HepG2 (cell line): ENCODE data around the gene GMEB2. TPM values are rescaled to one million over a fixed set of nuclear protein-coding genes. Genes with fewer than 3 reads are reported as not detected.

Experiments used
- ATAC-seq: fragments of 200-7000 bp; cut with Tn5 transposase; 3 replicates; pipeline ENCODE4 v1.9.1; 2020; ENCODE audit warnings: mild to moderate bottlenecking, moderate library complexity
- BruUV-seq: library from RNA; stranded (reverse); fragments of 400-500 nt; replicated peaks from 2 replicates; lab custom pipeline; 2021; lab: Mats Ljungman, UMichigan
- CTCF ChIA-PET: fragments of 300-600 bp; formaldehyde crosslinking; extraction: SDS; loops from one replicate; lab custom pipeline; 2021; ENCODE audit warnings: low total read pairs, inconsistent platforms, low intra/inter-chr PET ratio; lab: Yijun Ruan, JAX
- POLR2A ChIA-PET: fragments of 350-600 bp; sonication (Branson Sonifier 250); formaldehyde crosslinking; loops from one replicate; lab custom pipeline; 2020; ENCODE audit warnings: antibody characterized with exemption, inconsistent platforms; lab: Yijun Ruan, JAX
- DNase-seq: peaks from one replicate; pipeline ENCODE4 v3.0.0-alpha.2; 2015; ENCODE audit warnings: low spot score
- FAIRE-seq: peaks from 3 replicates; lab custom pipeline; 2011; peaks lifted over from hg19 to GRCh38; lab: Jason Lieb, UNC
- H2AFZ ChIP-seq: one replicate; pipeline ENCODE4 v1.6.1; 2011; ENCODE audit warnings: low read length, inconsistent platforms
- H3K27ac ChIP-seq: fragments of 300-600 bp; 3 replicates; pipeline ENCODE4 v1.8.0; 2011; ENCODE audit warnings: mixed run types, mild to moderate bottlenecking, mixed read lengths, low read length, inconsistent platforms; ENCODE audit not compliant: insufficient read depth; ENCODE audit errors: extremely low read length
- H3K27me3 ChIP-seq, 2 experiments: fragments of 200-600 bp in 1 of 2; 2 replicates in 1 of 2; 3 replicates in 1 of 2; pipeline versions ENCODE4 v1.6.0 to v1.8.0; 2011; ENCODE audit warnings: low read length in 2 of 2, mild to moderate bottlenecking in 2 of 2, moderate library complexity in 2 of 2, inconsistent platforms in 1 of 2; ENCODE audit not compliant: insufficient read depth in 2 of 2, control insufficient read depth in 1 of 2
- H3K36me3 ChIP-seq, 2 experiments: fragments of 200-600 bp in 1 of 2; replicated peaks in 1 of 2; 2 replicates in 1 of 2; 3 replicates in 1 of 2; pipeline versions ENCODE4 v1.5.1 to v1.8.0; 2011; ENCODE audit warnings: low read length in 2 of 2, inconsistent platforms in 1 of 2; ENCODE audit not compliant: insufficient read depth in 2 of 2, control insufficient read depth in 1 of 2
- H3K4me1 ChIP-seq: 2 replicates; pipeline ENCODE4 v1.5.1; 2012; ENCODE audit warnings: low read length, inconsistent platforms; ENCODE audit not compliant: insufficient read depth
- H3K4me2 ChIP-seq: 2 replicates; pipeline ENCODE4 v1.6.0; 2011; ENCODE audit warnings: low read depth, low read length, inconsistent platforms
- H3K4me3 ChIP-seq, 3 experiments: fragments of 200-600 bp in 1 of 3; sonication (generic), shearing (Covaris generic) in 1 of 3; replicated peaks in 1 of 3; 2 replicates each; pipeline ENCODE4 v1.5.1; 2011 to 2016; ENCODE audit warnings: low read length in 3 of 3, inconsistent platforms in 2 of 3, low read depth in 2 of 3, mild to moderate bottlenecking in 2 of 3, control low read depth in 1 of 3, mixed read lengths in 1 of 3; ENCODE audit not compliant: insufficient read depth in 1 of 3
- H3K79me2 ChIP-seq: one replicate; pipeline ENCODE4 v1.6.1; 2011; ENCODE audit warnings: low read length, inconsistent platforms; ENCODE audit not compliant: insufficient read depth
- H3K9ac ChIP-seq: 2 replicates; pipeline ENCODE4 v1.6.0; 2011; ENCODE audit warnings: mild to moderate bottlenecking, low read depth, low read length, inconsistent platforms; ENCODE audit not compliant: insufficient read depth
- H3K9me3 ChIP-seq: 2 replicates; pipeline ENCODE4 v1.5.1; 2012; ENCODE audit warnings: mild to moderate bottlenecking, low read length
- H4K20me1 ChIP-seq: 2 replicates; pipeline ENCODE4 v1.6.0; 2011; ENCODE audit warnings: inconsistent platforms, mild to moderate bottlenecking, low read length, moderate library complexity; ENCODE audit not compliant: insufficient read depth
- ATRX ChIP-seq: sonication (generic); formaldehyde crosslinking; IDR thresholded peaks from 2 replicates; pipeline ENCODE4 v1.4.0; 2020; ENCODE audit warnings: missing genetic modification reagents, borderline replicate concordance
- CEBPG ChIP-seq: IDR thresholded peaks from 2 replicates; pipeline ENCODE4 v1.6.1; 2016
- CHD2 ChIP-seq: IDR thresholded peaks from 2 replicates; pipeline ENCODE4 v1.6.1; 2011; ENCODE audit warnings: low read depth, low read length, improper control_type of control experiment
- DNMT1 ChIP-seq: sonication (generic); formaldehyde crosslinking; IDR thresholded peaks from 2 replicates; pipeline ENCODE4 v1.5.1; 2020; ENCODE audit warnings: mild to moderate bottlenecking, missing genetic modification reagents
- GATAD1 ChIP-seq: IDR thresholded peaks from 2 replicates; pipeline ENCODE4 v1.6.1; 2016; ENCODE audit warnings: missing genetic modification reagents, missing compliant biosample characterization
- HNF4A ChIP-seq: sonication (generic); formaldehyde crosslinking; IDR thresholded peaks from 2 replicates; pipeline ENCODE4 v1.4.0; 2020; ENCODE audit warnings: missing genetic modification reagents
- IRF2 ChIP-seq: IDR thresholded peaks from 2 replicates; pipeline ENCODE4 v1.6.1; 2018; ENCODE audit warnings: missing genetic modification reagents, missing compliant biosample characterization
- MLLT10 ChIP-seq: sonication (generic); formaldehyde crosslinking; IDR thresholded peaks from 2 replicates; pipeline ENCODE4 v1.4.0; 2020; ENCODE audit warnings: missing genetic modification reagents
- NCOA2 ChIP-seq: sonication (generic); formaldehyde crosslinking; IDR thresholded peaks from 2 replicates; pipeline ENCODE4 v1.8.0; 2022; ENCODE audit warnings: inconsistent platforms
- NCOA5 ChIP-seq: sonication (generic); formaldehyde crosslinking; IDR thresholded peaks from 2 replicates; pipeline ENCODE4 v1.4.0; 2020; ENCODE audit warnings: missing genetic modification reagents
- USF2 ChIP-seq, 2 experiments: sonication (generic) in 1 of 2; formaldehyde crosslinking in 1 of 2; IDR thresholded peaks; 2 replicates each; pipeline versions ENCODE4 v1.5.1 to v1.6.1; 2011 to 2020; ENCODE audit warnings: borderline replicate concordance in 1 of 2, low read depth in 1 of 2, low read length in 1 of 2, mild to moderate bottlenecking in 1 of 2, missing genetic modification reagents in 1 of 2, moderate library complexity in 1 of 2
- ZNF20 ChIP-seq: sonication (generic); formaldehyde crosslinking; IDR thresholded peaks from 2 replicates; pipeline ENCODE4 v1.4.0; 2020; ENCODE audit warnings: mild to moderate bottlenecking, moderate library complexity, missing genetic modification reagents
- ZNF280B ChIP-seq: sonication (generic); formaldehyde crosslinking; IDR thresholded peaks from 2 replicates; pipeline ENCODE4 v1.5.0; 2020; ENCODE audit warnings: missing genetic modification reagents, mild to moderate bottlenecking, borderline replicate concordance
- ZNF558 ChIP-seq: sonication (generic); formaldehyde crosslinking; IDR thresholded peaks from 2 replicates; pipeline ENCODE4 v1.9.0; 2022; ENCODE audit warnings: mild to moderate bottlenecking, missing genetic modification reagents, borderline replicate concordance
- WGBS: methylation state at CpG from one replicate; pipeline ENCODE4 v1.1.6; 2017; ENCODE audit warnings: low lambda C conversion rate; 5-methylcytosine and 5-hydroxymethylcytosine counted together
- in situ Hi-C: cut with HindIII; loops from 2 replicates; pipeline ENCODE4 v1.10.0; 2017; ENCODE audit warnings: low pct_unique_long_range_greater_than_20kb; ENCODE audit not compliant: extremely low pct_ligation_motif_present
- intact Hi-C: fragments of 100-400 bp; cut with micrococcal nuclease; formaldehyde crosslinking; loops from one replicate; pipeline ENCODE4 v1.10.0; 2022; ENCODE audit not compliant: unreplicated experiment
- polyA plus RNA-seq, 8 experiments: library from polyadenylated mRNA; depleted of rRNA in 3 of 8; stranded (reverse) in 7 of 8; unstranded in 1 of 8; fragments of >200 nt; fragmentation: Illumina TruSeq in 4 of 8; extraction: Trizol in 4 of 8; gene quantifications; 2 replicates each; pipeline versions ENCODE4 v1.2.1 to v1.2.3, GENCODE V29; 2011 to 2016; ENCODE audit warnings: low read depth in 4 of 8, missing spikeins in 1 of 8, mixed read lengths in 1 of 8; ENCODE audit not compliant: insufficient read depth in 1 of 8
- total RNA-seq, 5 experiments: library from RNA; depleted of rRNA; stranded (reverse); fragments of >200 nt; fragmentation: Illumina TruSeq; extraction: Trizol; gene quantifications; 2 replicates each; pipeline ENCODE4 v1.2.3, GENCODE V29; 2016; ENCODE audit warnings: low read depth in 1 of 5

The GMEB2 gene
- total and polyA plus RNA-seq, 2 of the 13 experiments (the other 11 are each of a cell fraction or from before 2014, with no cell fraction given), result 10.6 to 12.4 TPM

DNA sequence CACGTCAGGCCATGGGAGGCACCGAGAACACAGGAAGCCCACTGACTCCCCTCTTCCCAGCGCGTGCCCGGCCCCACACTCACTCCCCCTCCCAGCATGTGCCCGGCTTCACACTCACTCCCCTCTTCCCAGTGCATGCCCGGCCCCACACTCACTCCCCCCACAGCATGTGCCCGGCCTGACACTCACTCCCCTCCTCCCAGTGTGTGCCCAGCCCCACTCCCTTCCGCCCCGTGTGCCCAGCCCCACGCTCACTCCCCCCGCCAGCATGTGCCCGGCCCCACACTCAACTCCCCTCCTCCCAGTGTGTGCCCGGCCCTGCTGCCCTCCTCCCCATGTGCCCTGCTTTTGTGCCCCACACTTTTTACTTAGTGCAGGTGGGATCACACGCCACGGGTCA is 41.0 kb upstream of the GMEB2 start:
- in situ Hi-C loops (no loop called here), intact Hi-C loops (no loop called here)
- ATAC-seq (no peak), DNase-seq (no peak), FAIRE-seq (no peak)
- H3K9me3 ChIP-seq, result no peaks in the 10 kb centered on the region
- no peaks in the 10 kb centered on the region for H3K4me1 ChIP-seq
- no peak overlapping the region for H2AFZ ChIP-seq
- H3K79me2 ChIP-seq, result no peaks in the 10 kb centered on the region
- H3K27ac ChIP-seq, result no peak overlapping the region
- ChIA-PET POLR2A (interaction anchor here (2.0 kb wide), 1 partner anchor 10 kb away, joined by 7 read pairs; the partner anchor contains the start of gene RTEL1), CTCF (no interaction called here)
- WGBS, result 95% methylated on average over 16 of the region's 16 CpGs
- no peak overlapping the region for H3K4me3 ChIP-seq
- TF ChIP-seq HNF4A (CRISPR knock-in tag), result no peak
- no peak for TF ChIP-seq CHD2
- no peak for TF ChIP-seq DNMT1 (CRISPR knock-in tag)
- TF ChIP-seq NCOA5 (CRISPR knock-in tag), result no peak
- no peak for TF ChIP-seq ZNF558
- TF ChIP-seq USF2 (IDR thresholded peaks at IDR 0.05; ENCODE audit: low read depth, low read length), result no peak
- TF ChIP-seq USF2 (CRISPR knock-in tag; IDR thresholded peaks at IDR 0.05; ENCODE audit: borderline replicate concordance), result no peak
- TF ChIP-seq IRF2 (CRISPR knock-in tag), result no peak
- no peak for TF ChIP-seq ZNF280B
- TF ChIP-seq ATRX (CRISPR knock-in tag), result no peak
- TF ChIP-seq ZNF20 (CRISPR knock-in tag), result no peak
- TF ChIP-seq GATAD1 (CRISPR knock-in tag), result no peak
- TF ChIP-seq NCOA2 (CRISPR knock-in tag), result no peak
- no peak for TF ChIP-seq CEBPG (CRISPR knock-in tag)
- TF ChIP-seq MLLT10, result no peak
- no TSS peak for BruUV-seq
- H3K27me3 ChIP-seq, result no peaks in the 10 kb centered on the region
- H3K4me2 ChIP-seq, result no peak overlapping the region
- peaks cover 29 to 50% of the 10 kb centered on the region in 2 experiments for H3K36me3 ChIP-seq
- H3K9ac ChIP-seq, result no peak overlapping the region
- H4K20me1 ChIP-seq, result no peaks in the 10 kb centered on the region
